GM20431 (cell line): Measurements from ENCODE around the gene NAALADL1.
"Not testable (repeated sequence)": the region's sequence is repeated elsewhere in the genome, so short reads cannot be mapped to it uniquely, and the experiment has no call there.

Experiments used
- in situ Hi-C: fragments of 300-500 bp; cut with MseI, MboI; formaldehyde crosslinking; loops from one replicate; pipeline ENCODE4 v1.15.0; 2020; ENCODE audit warnings: low sequenced_read_pairs; ENCODE audit not compliant: unreplicated experiment

Gene NAALADL1

GRCh38 chr11:65053827-65054508 is 4.4 kb downstream of the NAALADL1 start:
- in situ Hi-C loops = no loop called here

GRCh38 chr11:65051398-65051858 is 6.9 kb downstream of the NAALADL1 start:
- in situ Hi-C loops = no loop called here

GRCh38 chr11:65047581-65048422 is 10.6 kb downstream of the NAALADL1 start:
- in situ Hi-C loops = no loop called here

- in situ Hi-C loops = no loop called here
Measured at GRCh38 chr11:65045728-65046127, 12.6 kb downstream of the NAALADL1 start.

GRCh38 chr11:65045061-65045460 is 13.3 kb downstream of the NAALADL1 start:
- in situ Hi-C loops = no loop called here

GRCh38 chr11:65043881-65044501 is 14.4 kb downstream of the NAALADL1 start:
- in situ Hi-C loops = no loop called here

- in situ Hi-C loops = no loop called here
Measured at GRCh38 chr11:65042891-65043290, 15.5 kb downstream of the NAALADL1 start.

GRCh38 chr11:65040847-65041622 is 17.3 kb downstream of the NAALADL1 start, which contains the start of gene SAC3D1:
TSS of gene SAC3D1 (plus strand) at chr11:65041210. CDS start at chr11:65041293, 83 bp downstream.
- in situ Hi-C loops = no loop called here

- in situ Hi-C loops = no loop called here
Measured at GRCh38 chr11:65040520-65040846, 17.9 kb downstream of the NAALADL1 start.

GRCh38 chr11:65036931-65037330 is 21.4 kb downstream of the NAALADL1 start:
- in situ Hi-C loops = no loop called here

GRCh38 chr11:65035579-65035978 is 22.8 kb downstream of the NAALADL1 start:
- in situ Hi-C loops = no loop called here

- in situ Hi-C loops = no loop called here
Measured at GRCh38 chr11:65034423-65034822, 23.9 kb downstream of the NAALADL1 start.

- in situ Hi-C loops = no loop called here
Measured at GRCh38 chr11:65032216-65032615, 26.1 kb downstream of the NAALADL1 start.

GRCh38 chr11:65027213-65028067 is 30.9 kb downstream of the NAALADL1 start, which contains the start of gene SNX15:
TSS of gene SNX15 (plus strand) at chr11:65027439. CDS start at chr11:65027538, 99 bp downstream.
- in situ Hi-C loops = no loop called here

- in situ Hi-C loops = no loop called here
Measured at GRCh38 chr11:65026810-65027209, 31.5 kb downstream of the NAALADL1 start.

GRCh38 chr11:65023502-65023901 is 34.9 kb downstream of the NAALADL1 start:
- in situ Hi-C loops = not testable (repeated sequence)

GRCh38 chr11:65021509-65021908 is 36.8 kb downstream of the NAALADL1 start:
- in situ Hi-C loops = no loop called here

GRCh38 chr11:65021003-65021402 is 37.4 kb downstream of the NAALADL1 start:
- in situ Hi-C loops = no loop called here

GRCh38 chr11:65019824-65020223 is 38.5 kb downstream of the NAALADL1 start:
- in situ Hi-C loops = no loop called here
